ENCODE measurements around the gene ACTBL2. TPM values are rescaled to one million over a fixed set of nuclear protein-coding genes. Genes with fewer than 3 reads are reported as not detected.

The ACTBL2 gene
- total RNA-seq, 1 donor from 2014 or later, result not detected

DNA sequence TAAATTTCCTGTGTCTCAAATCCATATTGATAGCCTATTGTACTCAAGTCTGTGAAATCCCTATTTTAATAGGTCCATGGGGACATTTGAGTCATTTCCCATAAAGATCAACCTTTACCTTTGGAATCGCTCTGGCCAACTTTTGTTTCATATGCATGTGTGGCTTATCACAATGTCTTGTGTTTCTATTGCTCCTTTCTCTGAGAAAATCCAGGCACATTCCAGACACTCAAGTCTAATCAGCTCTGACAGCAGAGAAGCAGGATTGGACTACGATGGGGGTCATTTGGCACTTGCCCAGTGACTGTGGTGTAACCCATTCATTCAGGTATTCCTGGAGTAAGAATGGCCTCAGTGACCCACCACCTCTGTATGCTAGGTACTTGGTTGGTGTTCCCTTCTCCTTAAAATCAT lies 48.4 kb downstream of the ACTBL2 start:
- H3K36me3 ChIP-seq, result no peaks in the 10 kb centered on the region

DNA sequence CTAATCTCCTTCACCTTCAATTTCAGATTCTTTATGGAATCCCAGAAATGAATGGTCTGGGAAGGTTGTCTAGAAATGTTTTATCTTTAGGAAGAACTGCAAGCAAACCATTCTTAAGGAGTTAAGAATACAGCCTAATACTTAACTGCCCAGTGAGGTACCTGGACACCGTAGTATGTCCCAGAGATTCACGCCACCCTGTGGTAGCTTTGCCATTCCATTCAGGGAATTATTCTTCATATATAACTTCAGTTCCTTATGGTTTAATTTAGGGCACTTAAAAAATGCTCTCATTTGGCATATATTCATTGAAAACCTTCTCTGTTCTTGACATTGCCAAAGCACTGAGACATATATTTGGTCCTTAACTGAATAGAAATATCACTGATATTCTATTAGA lies 49.7 kb downstream of the ACTBL2 start:
- H3K9me3 ChIP-seq, result no peaks in the 10 kb centered on the region
- H3K36me3 ChIP-seq, result no peaks in the 10 kb centered on the region
- no peak overlapping the region for H3K27ac ChIP-seq
- intact Hi-C loops (cut with DNase I), result no loop called here
- H3K4me3 ChIP-seq, result no peak overlapping the region
- H3K4me1 ChIP-seq, result peaks cover 15% of the 10 kb centered on the region
- no peak for TF ChIP-seq POLR2A (IDR thresholded peaks at IDR 0.05)
- TF ChIP-seq, protein P1, sequence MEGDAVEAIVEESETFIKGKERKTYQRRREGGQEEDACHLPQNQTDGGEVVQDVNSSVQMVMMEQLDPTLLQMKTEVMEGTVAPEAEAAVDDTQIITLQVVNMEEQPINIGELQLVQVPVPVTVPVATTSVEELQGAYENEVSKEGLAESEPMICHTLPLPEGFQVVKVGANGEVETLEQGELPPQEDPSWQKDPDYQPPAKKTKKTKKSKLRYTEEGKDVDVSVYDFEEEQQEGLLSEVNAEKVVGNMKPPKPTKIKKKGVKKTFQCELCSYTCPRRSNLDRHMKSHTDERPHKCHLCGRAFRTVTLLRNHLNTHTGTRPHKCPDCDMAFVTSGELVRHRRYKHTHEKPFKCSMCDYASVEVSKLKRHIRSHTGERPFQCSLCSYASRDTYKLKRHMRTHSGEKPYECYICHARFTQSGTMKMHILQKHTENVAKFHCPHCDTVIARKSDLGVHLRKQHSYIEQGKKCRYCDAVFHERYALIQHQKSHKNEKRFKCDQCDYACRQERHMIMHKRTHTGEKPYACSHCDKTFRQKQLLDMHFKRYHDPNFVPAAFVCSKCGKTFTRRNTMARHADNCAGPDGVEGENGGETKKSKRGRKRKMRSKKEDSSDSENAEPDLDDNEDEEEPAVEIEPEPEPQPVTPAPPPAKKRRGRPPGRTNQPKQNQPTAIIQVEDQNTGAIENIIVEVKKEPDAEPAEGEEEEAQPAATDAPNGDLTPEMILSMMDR (IDR thresholded peaks at IDR 0.05), result no peak
- no peak for TF ChIP-seq POLR2AphosphoS5 (IDR thresholded peaks at IDR 0.05; ENCODE audit: insufficient read depth in 1 of 2, low read depth in 1 of 2)
- DNase-seq (ENCODE audit: extremely low spot score in 2 of 2), result no peak
- H3K27me3 ChIP-seq, result no peaks in the 10 kb centered on the region

More for the DNA sequence above, 48.4 kb downstream of the ACTBL2 start:
- Histone ChIP-seq H3K4me3 (no peak overlapping the region), H3K27me3 (no peaks in the 10 kb centered on the region), H3K27ac (no peak overlapping the region), H3K4me1 (peaks cover 8% of the 10 kb centered on the region), H3K9me3 (no peaks in the 10 kb centered on the region)
- no peak for DNase-seq (ENCODE audit: extremely low spot score in 2 of 2)
- intact Hi-C loops (cut with DNase I), result no loop called here
- TF ChIP-seq POLR2A (IDR thresholded peaks at IDR 0.05), result no peak
- TF ChIP-seq, protein P1 (IDR thresholded peaks at IDR 0.05), result no peak
- TF ChIP-seq POLR2AphosphoS5 (IDR thresholded peaks at IDR 0.05; ENCODE audit: insufficient read depth in 1 of 2, low read depth in 1 of 2), result no peak

DNA sequence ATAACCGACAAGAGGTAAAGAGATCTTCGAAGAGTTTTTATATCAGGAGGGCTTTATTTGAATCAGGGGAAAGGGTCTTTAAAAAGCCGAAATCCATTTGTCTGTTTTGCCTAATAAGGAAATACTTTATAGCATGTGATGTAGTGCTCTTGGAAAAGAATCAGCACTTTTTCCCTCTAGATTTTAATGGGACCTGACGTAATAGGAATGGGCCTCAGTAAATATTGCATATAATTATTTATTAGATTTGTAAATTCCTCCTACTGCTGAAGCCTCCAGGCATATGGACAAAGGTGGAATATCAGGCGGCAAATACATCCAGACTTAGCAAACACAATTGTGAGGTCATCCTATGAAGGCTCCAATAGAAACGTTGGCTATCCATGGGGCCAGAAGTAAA lies 50.9 kb downstream of the ACTBL2 start:
- Histone ChIP-seq H3K4me1 (peaks cover 15% of the 10 kb centered on the region), H3K27me3 (no peaks in the 10 kb centered on the region), H3K4me3 (no peak overlapping the region), H3K9me3 (no peaks in the 10 kb centered on the region), H3K27ac (no peak overlapping the region), H3K36me3 (no peaks in the 10 kb centered on the region)
- no peak for DNase-seq (ENCODE audit: extremely low spot score in 2 of 2)
- intact Hi-C loops (cut with DNase I), result no loop called here
- TF ChIP-seq, protein P1 (IDR thresholded peaks at IDR 0.05), result no peak
- TF ChIP-seq POLR2AphosphoS5 (IDR thresholded peaks at IDR 0.05; ENCODE audit: insufficient read depth in 1 of 2, low read depth in 1 of 2) (no peak), POLR2A (IDR thresholded peaks at IDR 0.05) (no peak)

Data from vagina (tissue), 2 donors.